NCI-H1417 (cell line): ENCODE measurements around the gene FZD1.
"Not testable (repeated sequence)": the region's sequence is repeated elsewhere in the genome, so short reads cannot be mapped to it uniquely, and the experiment has no call there.

ENCODE experiments used
- DNase-seq, 3 experiments: peaks; one replicate each; lab custom pipeline; 2025; lab: John Stamatoyannopoulos, UW

The FZD1 gene

GRCh38 chr7:91295576-91295975 is 31.3 kb downstream of the FZD1 start:
- DNase-seq: no peak

GRCh38 chr7:91297939-91298338 is 33.7 kb downstream of the FZD1 start:
- DNase-seq: no peak

GRCh38 chr7:91299952-91300775 is 35.9 kb downstream of the FZD1 start:
- no peak for DNase-seq

GRCh38 chr7:91302794-91303193 is 38.6 kb downstream of the FZD1 start:
- DNase-seq: peak in 1 of 3 experiments; percentile 24

GRCh38 chr7:91306266-91306665 is 42.0 kb downstream of the FZD1 start:
- no peak for DNase-seq

- no peak for DNase-seq
Measured at GRCh38 chr7:91307467-91307866, 43.2 kb downstream of the FZD1 start.

GRCh38 chr7:91308191-91308590 is 44.0 kb downstream of the FZD1 start:
- DNase-seq: not testable (repeated sequence)

GRCh38 chr7:91310830-91311460 is 46.7 kb downstream of the FZD1 start:
- no peak for DNase-seq

GRCh38 chr7:91311839-91312238 is 47.6 kb downstream of the FZD1 start:
- DNase-seq: no peak

- no peak for DNase-seq
Measured at GRCh38 chr7:91313113-91313512, 48.9 kb downstream of the FZD1 start.

- DNase-seq: no peak
Measured at GRCh38 chr7:91314591-91315323, 50.5 kb downstream of the FZD1 start.

GRCh38 chr7:91316426-91316825 is 52.2 kb downstream of the FZD1 start:
- no peak for DNase-seq

GRCh38 chr7:91319351-91319750 is 55.1 kb downstream of the FZD1 start:
- no peak for DNase-seq

GRCh38 chr7:91320366-91321078 is 56.3 kb downstream of the FZD1 start:
- no peak for DNase-seq
